ENCODE measurements around the gene RPN1. TPM values are rescaled to one million over a fixed set of nuclear protein-coding genes. Genes with fewer than 3 reads are reported as not detected.

Gene RPN1
- total RNA-seq, 2 experiments from 2014 or later: 123 to 149 TPM

DNA sequence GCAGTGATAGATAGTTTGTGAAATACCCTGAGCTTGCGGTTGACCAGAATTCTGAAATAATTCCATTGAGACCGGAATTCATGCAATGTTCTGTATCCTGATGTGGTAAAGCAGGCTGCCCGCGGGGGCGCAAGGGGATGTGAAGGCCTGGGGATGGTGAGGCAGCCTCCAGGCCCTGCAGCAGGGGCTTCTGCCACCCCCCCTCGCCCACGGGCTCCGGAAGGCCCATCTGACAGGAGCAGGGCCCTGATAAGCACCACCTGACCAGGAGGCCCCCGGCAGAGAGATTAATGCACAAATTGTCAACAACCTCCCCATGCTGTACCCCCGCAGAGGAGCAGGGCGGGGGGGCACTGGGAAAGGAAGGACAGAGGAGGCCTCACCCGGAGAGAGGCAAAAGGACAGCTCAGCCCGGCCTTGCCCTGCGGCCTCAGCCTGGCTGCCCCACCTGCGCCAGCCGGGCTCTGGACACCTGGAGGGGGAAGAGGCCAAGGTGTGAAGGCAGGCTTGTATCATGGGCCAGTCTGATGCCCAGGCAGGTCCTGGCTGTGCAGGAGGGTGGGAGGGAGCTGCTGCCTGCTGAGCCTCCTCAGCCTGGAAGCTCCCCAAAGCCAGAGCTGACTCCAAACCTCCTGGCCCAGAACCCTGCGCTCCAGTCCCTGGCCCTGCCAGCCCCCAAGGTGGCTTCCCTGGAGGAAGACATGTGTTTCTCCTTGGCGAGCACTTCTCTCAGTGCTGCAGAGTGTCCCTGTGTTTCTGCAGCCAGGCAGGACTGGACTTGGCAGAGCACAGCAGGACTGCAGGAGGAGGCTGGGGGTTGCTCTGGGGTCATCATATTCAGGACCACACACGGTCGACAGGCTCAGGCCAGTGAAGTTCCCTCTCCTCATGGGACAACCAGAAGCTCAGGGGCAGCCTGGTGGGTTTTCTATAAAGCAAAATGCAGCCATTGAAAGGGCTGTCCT lies 46.5 kb downstream of the RPN1 start:
- TF ChIP-seq, protein P1, sequence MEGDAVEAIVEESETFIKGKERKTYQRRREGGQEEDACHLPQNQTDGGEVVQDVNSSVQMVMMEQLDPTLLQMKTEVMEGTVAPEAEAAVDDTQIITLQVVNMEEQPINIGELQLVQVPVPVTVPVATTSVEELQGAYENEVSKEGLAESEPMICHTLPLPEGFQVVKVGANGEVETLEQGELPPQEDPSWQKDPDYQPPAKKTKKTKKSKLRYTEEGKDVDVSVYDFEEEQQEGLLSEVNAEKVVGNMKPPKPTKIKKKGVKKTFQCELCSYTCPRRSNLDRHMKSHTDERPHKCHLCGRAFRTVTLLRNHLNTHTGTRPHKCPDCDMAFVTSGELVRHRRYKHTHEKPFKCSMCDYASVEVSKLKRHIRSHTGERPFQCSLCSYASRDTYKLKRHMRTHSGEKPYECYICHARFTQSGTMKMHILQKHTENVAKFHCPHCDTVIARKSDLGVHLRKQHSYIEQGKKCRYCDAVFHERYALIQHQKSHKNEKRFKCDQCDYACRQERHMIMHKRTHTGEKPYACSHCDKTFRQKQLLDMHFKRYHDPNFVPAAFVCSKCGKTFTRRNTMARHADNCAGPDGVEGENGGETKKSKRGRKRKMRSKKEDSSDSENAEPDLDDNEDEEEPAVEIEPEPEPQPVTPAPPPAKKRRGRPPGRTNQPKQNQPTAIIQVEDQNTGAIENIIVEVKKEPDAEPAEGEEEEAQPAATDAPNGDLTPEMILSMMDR (conservative IDR thresholded peaks at IDR 0.05; ENCODE audit: low read length): no peak
- TF ChIP-seq EZH2phosphoT487 (IDR thresholded peaks at IDR 0.05; ENCODE audit: borderline replicate concordance, low read depth, low read length): no peak
- DNase-seq (ENCODE audit: low spot score): no peak
- H2AFZ ChIP-seq (ENCODE audit: low read length): no peak overlapping the region
- no peaks in the 10 kb centered on the region for H3K4me1 ChIP-seq (ENCODE audit: insufficient read depth, low read length, poor library complexity, severe bottlenecking)
- no TSS peak for BruUV-seq (replicated peaks)
- H3K27ac ChIP-seq (ENCODE audit: low read depth, low read length, poor library complexity, severe bottlenecking): no peak overlapping the region
- no peaks in the 10 kb centered on the region for H3K79me2 ChIP-seq (ENCODE audit: insufficient read depth, low read depth, low read length)
- no peaks in the 10 kb centered on the region for H3K9me2 ChIP-seq (ENCODE audit: insufficient read depth, low read length)
- H3K4me3 ChIP-seq (ENCODE audit: low read depth, low read length, poor library complexity, severe bottlenecking): no peak overlapping the region
- no peaks in the 10 kb centered on the region for H3K9me3 ChIP-seq (ENCODE audit: low read length)
- ChIA-PET CTCF (ENCODE audit: unreplicated experiment) (no interaction called here), POLR2A (no interaction called here)
- intact Hi-C loops (cut with micrococcal nuclease; ENCODE audit: unreplicated experiment): no loop called here
- H3K36me3 ChIP-seq (ENCODE audit: insufficient read depth, low read length): no peaks in the 10 kb centered on the region
- H4K20me1 ChIP-seq (ENCODE audit: insufficient read depth, low read length): no peaks in the 10 kb centered on the region
- no peak overlapping the region for H3K4me2 ChIP-seq (ENCODE audit: low read length)

DNA sequence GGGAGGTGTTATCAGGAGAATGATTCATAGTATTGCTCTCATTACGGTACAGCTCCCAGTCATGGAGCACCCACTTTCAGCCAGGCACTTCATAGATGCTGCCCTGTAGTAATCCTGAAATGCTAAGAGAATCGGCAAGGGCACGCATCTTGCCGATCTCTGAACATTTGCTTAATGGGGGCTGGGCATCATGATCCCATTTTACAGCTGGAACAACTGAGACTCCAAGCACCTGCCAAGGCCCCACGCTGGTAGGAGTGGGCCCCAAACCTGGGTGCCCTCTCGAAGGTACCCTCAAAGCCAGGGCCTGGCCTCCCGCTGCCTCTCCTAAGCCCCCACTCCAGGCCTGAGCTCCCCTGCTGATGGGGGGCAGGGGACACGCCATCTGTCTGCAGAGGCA lies 47.3 kb downstream of the RPN1 start:
- Histone ChIP-seq H2AFZ (ENCODE audit: low read length) (no peak overlapping the region), H3K27ac (ENCODE audit: low read depth, low read length, poor library complexity, severe bottlenecking) (no peak overlapping the region), H3K36me3 (ENCODE audit: insufficient read depth, low read length) (no peaks in the 10 kb centered on the region), H3K4me3 (ENCODE audit: low read depth, low read length, poor library complexity, severe bottlenecking) (no peak overlapping the region), H3K9me2 (ENCODE audit: insufficient read depth, low read length) (no peaks in the 10 kb centered on the region), H3K4me1 (ENCODE audit: insufficient read depth, low read length, poor library complexity, severe bottlenecking) (no peaks in the 10 kb centered on the region), H3K9me3 (ENCODE audit: low read length) (no peaks in the 10 kb centered on the region), H4K20me1 (ENCODE audit: insufficient read depth, low read length) (no peaks in the 10 kb centered on the region), H3K79me2 (ENCODE audit: insufficient read depth, low read depth, low read length) (no peaks in the 10 kb centered on the region), H3K4me2 (ENCODE audit: low read length) (no peak overlapping the region)
- intact Hi-C loops (cut with micrococcal nuclease; ENCODE audit: unreplicated experiment): no loop called here
- ChIA-PET CTCF (ENCODE audit: unreplicated experiment) (no interaction called here), POLR2A (no interaction called here)
- no TSS peak for BruUV-seq (replicated peaks)
- DNase-seq (ENCODE audit: low spot score): no peak
- TF ChIP-seq, protein P1 (conservative IDR thresholded peaks at IDR 0.05; ENCODE audit: low read length): no peak
- TF ChIP-seq EZH2phosphoT487 (IDR thresholded peaks at IDR 0.05; ENCODE audit: borderline replicate concordance, low read depth, low read length): no peak
